Mucosa of gallbladder (tissue), 1 donor: ENCODE data around the gene ERC1. TPM values are rescaled to one million over a fixed set of nuclear protein-coding genes. Genes with fewer than 3 reads are reported as not detected.

ENCODE experiments used
- DNase-seq: peaks from one replicate; pipeline ENCODE4 v3.0.0-alpha.2; 2020; ENCODE audit warnings: low spot score
- total RNA-seq: library from RNA; stranded (reverse); gene quantifications from one replicate; pipeline ENCODE4 v1.2.1, GENCODE V29; 2021
- donor health status: DM: no; HTN: no; CAD: no.

The ERC1 gene
- total RNA-seq, 1 donor from 2014 or later, result 59.4 TPM

DNA sequence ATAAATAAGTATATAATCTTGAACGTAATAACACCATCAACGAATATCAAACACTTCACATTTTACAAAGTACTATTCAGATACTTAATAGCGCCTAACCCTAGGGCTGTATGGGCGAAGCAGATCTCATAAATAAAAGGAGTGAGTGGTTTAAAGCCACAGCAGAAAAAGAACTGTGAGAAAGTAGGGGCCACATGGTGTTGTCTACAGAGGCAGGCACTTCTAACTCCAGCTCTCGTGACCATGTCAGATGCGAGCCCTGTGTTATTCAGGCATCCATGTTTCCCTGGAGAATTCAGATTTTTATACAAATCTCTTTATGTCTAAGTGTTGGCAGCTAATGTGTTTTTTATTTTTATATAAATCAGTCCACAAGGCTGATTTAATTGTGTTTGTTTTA lies 391.1 kb downstream of the ERC1 start:
- DNase-seq, result no peak

DNA sequence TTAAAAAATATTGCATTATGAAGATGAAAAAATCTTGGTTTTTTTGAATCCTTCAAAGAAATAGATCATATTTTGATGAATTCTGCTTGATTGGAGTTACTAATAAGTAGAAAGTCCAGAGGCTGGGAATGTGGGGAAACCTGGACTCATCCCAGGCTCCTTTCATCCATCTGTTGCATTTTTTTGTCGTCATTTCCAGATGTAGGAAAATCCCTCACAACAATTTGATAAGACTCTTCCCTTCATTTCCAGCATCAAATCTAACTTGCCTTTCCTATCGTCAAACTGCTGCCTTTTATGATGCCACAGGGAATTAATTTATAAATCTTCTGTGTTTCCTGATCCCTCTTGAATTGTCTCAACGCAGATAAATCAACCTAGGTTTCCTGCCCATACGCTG lies 391.8 kb downstream of the ERC1 start:
- no peak for DNase-seq

DNA sequence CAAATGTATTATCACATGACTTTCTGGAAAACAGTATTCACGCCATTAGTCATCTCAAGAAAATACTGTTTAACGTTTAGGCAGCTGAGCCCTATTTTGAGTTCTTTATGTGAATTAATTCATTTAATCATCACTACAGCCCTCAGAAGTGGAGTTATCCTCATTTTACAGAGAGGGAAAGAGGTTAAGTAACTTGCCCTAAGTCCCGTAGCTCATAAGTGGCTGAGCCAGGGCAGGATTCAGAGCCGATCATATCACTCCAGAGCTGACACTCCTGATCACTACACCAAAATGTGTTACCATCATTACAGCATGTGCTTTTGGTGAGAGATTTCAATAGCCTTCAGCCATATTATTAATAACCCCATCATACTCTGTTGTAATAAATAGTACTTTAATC lies 392.7 kb downstream of the ERC1 start:
- no peak for DNase-seq

DNA sequence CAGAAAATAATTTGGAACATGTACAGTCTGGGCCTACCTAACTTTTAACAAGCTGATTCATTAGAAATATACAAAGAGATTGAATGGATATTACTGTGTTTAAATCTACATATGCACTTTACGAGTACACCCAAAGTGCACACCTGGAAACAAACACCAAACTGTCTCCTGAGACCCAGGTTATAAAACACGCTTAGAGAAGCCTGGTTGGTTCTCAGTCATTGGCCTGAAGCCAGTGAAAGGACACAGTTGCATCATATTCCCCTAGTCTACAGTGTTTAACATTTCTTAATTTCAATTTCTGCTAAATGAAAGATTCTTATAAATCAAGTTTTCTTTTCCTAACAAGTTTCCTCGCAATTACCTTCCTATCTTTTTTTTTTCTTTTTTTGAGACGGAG lies 393.9 kb downstream of the ERC1 start:
- no peak for DNase-seq

DNA sequence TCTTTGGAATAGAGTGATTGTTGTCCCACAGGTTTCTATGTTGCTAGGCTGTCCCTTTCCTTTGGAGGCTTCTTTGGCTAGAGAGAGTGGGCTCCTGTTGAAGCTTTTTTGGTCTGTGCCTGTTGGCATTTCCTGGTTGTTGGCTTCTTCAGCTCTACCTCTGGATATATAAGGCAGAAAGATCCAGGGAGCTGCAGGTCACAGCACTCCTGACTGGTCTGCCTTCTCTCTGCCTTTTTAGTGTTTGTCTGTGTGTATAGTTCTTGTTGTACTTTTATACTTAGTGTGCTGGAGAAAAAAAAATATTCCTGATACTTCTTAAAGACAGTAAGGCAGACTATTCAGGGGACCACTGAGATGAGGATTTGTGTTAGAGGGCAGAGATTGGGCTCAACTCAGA lies 400.7 kb downstream of the ERC1 start:
- DNase-seq, result no peak

DNA sequence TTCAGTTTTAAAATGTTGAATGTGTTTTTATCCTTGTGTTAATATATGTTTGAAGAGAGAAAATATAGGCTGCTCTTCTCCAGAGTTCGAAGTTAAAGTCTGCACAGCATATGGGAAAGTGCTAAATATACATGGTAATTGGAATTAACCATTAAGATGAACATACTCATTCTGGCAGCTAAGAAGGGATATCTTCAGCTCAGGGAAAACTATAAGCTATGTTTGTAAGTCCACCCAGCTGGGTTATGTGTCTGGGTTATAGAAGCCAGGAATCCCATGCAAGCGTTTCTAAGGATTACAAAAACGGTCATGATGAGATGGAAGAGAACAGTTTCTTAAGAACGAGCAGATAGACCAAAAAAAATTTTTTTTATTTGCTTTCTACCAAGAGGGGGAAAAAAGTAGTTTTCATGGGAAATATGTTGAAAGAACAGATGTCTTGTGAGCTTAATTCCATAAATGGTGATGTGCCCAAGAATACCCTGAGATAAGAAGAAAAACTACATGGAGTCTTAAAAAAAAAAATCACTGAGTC lies 404.5 kb downstream of the ERC1 start:
- DNase-seq, result no peak

DNA sequence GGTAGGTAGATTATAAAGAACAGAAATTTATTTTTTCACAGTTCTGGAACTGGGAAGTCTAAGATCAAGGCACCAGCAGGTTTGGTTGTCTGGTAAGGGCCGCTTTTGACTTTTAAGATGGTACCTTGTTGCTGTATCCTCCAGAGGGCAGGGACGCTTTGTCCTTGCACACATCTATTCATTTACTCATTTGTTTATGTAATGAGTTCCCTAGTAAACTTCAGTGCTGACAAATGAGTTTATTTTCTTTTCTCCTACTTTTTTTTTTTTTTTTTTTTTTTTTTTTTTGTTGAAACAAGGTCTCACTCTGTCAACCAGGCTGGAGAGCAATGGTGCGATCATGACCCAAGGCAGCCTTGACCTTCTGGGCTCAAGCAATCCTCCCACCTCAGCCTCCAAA lies 407.6 kb downstream of the ERC1 start:
- DNase-seq, result no peak

DNA sequence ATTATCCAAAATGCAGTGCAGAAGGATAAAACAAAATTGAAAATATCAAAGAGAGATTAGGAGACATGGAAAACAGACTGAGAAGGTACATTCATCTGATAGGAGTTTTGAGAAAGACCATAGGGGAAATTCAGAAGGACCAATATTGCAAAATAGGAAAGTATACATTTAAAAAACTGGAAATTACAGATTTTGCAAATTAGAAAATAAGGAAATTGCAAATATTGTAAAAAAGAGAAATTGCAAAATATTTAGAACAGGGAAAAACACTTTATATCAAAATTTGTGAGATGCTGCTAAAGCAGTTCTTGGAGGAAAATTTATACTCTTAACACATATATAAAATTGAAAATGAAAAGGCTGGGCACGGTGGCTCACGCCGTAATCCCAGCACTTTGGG lies 410.9 kb downstream of the ERC1 start:
- DNase-seq, result no peak

DNA sequence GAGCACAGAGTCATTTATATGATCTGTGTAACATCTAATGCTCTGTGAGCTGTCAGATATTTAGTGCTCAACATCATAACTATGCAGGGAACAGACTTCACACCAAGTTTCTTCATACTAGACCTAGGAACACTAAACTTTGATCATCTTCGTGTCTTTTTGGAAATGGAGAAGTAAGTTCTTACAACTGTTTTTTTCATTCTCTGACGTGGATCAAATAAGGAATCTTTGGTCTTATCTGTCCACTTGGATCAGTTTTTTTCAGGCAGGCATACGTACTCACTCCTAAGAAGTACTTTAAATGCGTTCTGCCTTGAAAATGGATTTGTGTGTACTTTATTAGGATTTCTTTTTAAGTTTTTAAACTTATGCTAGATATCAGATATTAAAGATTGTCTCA lies 412.4 kb downstream of the ERC1 start:
- DNase-seq, result no peak

DNA sequence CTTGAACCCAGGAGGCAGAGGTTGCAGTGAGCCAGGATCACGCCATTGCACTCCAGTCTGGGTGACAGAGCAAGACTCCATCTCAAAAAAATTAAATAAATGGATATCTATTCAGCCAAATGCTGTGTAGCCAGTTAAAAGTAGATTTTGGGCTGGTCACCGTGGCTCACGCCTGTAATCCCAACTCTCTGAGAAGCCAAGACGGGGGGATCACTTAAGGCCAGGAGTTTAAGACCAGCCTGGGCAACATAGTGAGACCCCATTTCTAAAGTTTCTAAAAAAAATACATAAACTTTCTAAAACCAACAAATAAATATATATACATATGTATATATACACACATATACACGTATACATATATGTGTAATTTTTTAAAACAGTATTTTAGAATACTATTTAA lies 414.6 kb downstream of the ERC1 start:
- no peak for DNase-seq

DNA sequence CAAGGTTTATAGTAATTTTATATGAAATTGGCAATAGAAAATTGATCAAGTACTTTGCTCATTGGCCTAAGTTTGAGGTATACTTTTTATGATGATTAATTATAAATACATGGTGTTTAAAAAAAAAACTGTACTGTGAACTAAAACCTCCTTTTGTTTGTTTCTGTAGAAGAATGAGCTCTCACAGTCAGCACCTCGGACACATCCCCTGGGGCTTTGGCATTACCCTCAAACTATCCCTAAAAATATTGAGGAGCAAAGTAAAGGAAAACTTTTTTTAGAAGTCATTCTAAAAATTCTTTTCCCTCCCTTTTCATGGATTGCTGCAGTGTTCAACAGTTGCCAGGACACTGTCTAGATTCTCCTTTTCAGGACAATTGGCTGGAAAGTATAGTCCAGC lies 419.8 kb downstream of the ERC1 start:
- DNase-seq, result no peak

DNA sequence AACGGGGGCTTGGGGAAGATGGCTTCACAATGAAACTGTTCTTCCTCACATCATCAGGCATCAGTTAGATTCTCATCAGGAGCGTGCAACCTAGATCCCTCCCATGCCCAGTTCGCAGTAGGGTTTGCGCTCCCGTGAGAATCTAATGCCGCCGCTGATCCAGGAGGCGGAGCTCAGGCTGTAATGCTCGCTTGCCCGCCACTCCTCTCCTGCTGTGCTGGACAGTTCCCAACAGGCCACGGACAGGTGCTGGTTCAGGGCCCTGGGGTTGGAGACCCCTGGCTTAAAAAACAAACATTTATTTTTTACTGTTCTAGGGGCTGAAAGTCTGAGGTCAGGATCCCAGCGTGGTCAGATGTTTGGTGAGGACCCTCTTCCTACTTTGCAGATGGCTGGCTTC lies 422.9 kb downstream of the ERC1 start:
- no peak for DNase-seq

DNA sequence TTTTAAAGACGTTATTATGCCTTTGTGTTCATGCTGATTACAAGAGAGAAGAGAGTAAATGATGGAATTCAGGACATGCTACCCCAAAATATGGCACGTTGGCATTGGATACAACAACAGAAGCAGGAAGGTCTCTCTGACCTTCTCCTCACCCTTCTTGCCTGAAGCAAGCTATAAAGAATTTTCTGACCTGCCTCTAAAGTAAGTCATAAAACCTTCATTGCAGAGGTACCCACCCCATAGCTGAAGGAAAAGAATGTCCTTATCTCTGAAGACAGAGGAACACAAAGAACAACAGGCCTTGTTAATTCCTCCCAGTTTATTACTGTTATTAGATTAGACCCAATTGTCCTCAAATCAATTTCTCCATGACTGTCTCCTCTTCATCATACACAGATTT lies 427.1 kb downstream of the ERC1 start:
- DNase-seq, result no peak

DNA sequence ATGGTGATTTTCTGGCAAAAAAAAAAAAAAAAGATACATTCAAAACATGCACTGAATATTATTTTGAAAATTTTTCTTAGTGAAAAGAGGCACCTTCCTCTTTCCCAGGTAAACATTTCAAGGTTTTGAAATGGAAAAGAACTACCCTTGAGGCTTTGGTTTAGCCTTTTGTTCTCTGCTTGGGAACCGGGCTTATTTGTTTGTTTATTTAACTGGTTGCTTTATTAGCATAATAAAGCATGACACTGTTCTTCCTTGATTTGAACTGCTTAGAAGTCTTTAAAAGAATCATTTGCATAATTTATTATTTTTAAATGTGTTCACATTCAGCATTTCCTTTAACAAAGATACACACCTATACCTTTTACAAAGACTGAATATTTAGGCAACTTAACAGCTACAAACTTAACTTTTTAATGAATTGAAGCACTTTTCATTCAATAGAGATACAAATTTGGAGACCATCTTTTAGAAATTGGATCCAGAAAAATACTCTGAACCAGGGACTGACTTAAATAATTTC lies 428.9 kb downstream of the ERC1 start:
- no peak for DNase-seq

DNA sequence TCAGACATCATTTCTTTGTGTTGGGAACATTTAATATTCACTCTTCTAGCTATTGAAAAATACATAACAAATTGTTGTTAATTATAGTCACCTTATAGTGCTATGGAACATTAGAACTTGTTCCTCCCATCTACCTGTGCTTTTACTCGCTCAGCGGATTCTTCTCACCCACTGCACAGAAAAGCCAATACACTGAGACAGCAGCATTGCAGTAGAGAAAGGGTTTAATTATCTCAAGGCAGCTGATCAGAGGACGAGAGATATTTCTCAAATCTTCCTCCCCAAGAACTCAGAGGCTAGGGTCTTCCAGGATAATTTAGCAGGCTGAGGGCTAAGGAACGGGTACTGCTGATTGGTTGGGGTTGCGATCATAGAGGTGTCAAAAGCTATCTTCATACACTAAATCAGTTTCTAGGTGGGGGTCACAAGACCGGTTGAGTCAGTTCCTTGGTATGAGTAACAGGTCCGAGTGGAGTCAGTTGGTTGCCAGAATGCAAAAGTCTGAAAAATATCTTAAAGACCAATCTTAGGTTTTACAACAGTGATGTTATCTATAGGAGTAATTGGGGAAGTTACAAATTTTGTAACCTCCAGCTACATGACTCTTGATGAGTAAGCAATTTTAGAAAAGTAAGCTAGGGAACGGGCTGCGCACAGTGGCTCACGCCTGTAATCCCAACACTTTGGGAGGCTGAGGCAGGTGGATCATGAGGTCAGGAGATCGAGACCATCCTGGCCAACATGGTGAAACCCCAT lies 430.2 kb downstream of the ERC1 start:
- no peak for DNase-seq

DNA sequence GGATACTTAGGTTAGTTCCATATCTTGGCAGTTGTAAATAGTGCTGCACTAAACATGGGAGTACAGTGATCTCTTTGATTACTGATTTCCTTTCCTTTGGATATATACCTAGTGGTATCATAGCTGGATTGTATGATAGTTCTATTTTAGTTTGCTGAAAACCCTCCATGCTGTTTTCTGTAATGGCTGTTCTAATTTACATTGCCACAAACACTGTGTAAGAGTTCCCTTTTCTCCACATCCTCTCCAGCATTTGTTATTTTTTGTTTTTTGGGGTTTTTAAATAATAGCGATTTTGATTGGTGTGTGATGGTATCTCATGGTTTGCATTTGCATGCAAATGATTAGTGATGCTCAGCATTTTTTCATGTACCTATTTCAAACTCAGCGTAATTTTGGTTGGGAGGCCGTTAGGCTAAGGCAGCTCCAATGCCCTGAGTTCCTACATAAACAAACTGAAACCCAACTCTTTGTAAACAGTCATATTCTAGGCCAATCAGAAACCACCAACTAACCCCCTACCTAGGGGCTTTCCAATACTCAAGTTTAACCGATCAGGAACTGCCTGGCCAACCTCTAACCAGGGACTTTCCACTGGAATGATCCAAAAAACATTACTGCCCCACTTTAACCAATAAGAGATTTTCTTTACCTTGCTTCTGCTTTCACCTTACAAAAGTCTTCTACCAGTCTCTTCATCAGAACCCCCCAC lies 431.7 kb downstream of the ERC1 start:
- no peak for DNase-seq

DNA sequence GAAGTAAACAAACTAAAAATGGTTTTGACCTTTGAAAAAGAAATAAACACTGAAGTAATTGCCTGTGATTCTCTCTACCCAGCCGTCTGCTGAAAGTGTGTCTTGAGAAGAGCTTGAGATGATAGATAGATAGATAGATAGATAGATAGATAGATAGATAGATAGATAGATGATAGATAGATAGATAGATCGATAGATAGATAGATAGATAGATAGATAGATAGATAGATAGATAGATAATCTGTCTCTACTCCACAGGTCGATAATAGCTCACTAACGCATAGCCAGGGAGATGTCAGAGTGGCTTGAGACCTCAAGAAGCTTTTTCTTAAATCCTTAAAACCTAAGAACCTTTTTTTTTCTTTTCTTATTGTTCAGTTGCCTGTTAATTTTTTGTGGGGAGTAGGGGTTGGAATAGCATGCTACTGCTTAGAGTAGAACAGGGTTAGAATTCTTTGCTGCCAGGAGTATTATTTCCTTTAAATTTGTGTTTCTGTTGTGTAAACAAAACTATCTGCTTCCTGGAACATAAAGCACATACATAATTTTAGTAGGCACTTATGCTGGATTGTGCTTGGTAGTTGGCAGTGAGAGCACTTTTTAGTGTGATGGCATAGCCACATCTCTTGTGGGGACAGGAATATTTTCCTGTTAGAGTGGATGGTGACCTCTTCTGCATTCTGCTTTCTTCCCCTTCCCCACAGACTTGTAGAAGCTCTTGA lies 433.8 kb downstream of the ERC1 start:
- no peak for DNase-seq

DNA sequence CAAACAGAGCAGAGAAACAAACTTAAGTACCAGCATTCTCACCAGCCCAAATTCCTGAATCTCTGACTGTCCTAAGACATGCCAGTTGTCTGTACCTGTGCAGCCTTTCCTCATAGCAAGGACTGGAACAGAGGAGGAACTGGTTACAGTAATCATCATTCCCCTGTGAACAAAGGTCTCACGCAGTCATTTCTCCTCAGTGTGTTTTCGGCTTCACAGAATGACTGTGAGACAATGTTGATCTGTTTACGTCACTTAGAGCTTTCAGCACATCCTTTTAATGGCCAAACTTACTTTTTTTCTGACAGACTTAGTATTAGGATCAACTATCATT lies 434.3 kb downstream of the ERC1 start:
- DNase-seq, result no peak

DNA sequence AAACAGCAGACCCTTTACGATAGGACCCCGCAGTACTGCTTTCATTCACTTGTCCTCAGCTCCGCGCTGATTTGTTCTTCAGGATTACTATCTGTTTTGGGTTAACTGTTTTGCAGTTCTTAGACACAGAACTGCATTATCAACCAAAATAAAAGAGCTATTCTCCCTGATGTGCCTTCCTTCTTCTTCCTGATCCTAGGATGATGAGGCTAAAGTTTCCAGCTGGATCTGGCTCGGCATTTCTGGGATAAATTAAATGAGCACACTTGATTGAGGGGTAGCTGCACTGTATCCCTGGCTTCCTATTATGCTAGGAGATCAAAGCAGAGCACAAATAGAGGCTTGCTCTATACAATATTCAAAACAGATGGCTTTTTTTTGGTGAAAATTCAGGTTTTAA lies 437.6 kb downstream of the ERC1 start:
- DNase-seq, result no peak

DNA sequence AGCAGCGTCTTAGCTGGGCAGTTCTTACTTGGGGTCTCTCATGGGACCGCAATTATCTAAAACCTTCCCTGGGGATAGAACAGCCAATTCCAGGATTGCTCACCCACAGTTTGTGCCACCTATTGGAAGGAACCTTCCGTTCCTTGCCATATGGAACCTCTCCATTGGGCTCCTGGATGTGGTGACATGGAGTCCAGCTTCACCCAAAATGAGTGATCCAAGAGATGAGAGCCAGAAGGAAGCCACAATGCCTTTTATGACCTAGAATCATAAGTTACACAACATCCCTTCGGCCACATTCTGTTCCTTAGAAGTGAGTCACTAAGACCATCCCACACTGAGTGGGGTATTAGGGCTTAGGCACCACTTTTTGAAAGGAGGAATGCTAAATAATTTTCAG lies 439.0 kb downstream of the ERC1 start:
- DNase-seq, result no peak

DNA sequence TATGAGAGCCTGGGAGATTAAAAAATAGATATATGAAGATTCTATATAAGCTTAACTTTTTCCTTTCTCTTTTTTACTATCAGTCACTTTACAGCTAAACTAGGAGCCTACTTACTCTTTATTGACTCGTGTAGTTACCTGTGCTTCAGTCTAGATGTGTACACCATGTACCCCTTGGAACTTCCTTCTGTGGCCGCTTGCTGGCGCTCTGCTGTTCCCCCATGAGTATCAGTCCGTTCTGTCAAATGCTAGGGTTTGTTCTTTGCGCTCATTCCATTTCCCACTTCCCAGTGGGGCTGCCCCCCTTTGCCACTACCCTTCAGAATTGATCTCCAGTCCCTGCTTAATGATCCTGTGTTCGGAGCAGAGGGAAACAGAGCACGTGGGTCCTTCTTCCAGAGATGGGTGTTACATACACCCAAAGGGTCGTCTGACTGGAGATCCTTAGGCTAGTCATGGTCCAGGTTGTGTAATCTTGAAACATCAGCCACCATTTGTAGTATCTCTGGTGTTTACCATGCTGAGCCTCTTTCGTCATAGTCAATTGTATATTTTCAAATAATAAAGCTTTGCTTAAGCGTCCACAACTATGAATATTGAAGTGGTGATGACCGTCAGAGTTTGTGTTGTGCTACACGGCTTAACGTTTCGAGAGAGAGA lies 443.4 kb downstream of the ERC1 start:
- DNase-seq, result no peak

DNA sequence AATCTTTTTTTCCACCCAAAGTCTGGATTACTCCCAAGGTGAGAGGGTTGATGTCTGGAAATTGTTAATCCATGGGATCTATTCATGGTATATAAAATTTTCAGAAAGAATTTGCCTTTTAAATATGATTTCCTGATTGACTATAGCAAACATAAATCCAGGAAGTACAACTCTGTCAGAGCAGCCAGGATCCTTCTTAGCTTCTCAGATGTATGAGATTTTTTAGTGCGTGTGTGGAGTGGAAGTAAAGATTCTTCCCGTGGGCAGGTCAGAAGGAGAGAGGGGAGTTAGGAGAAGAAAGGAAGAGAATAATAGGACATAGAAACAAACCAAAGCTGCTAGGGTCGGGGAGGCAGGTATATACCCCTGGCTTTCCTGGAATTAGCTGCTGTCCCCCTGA lies 444.0 kb downstream of the ERC1 start:
- no peak for DNase-seq
